Caco-2 (cell line): Measurements from ENCODE around the gene SYS1. TPM values are rescaled to one million over a fixed set of nuclear protein-coding genes. Genes with fewer than 3 reads are reported as not detected.
"Not testable (repeated sequence)": the region's sequence is repeated elsewhere in the genome, so short reads cannot be mapped to it uniquely, and the experiment has no call there.

Experiments
- BruUV-seq: library from RNA; stranded (reverse); fragments of 400-500 nt; replicated peaks from 2 replicates; lab custom pipeline; 2021; lab: Mats Ljungman, UMichigan
- CTCF ChIA-PET: fragments of 300-600 bp; sonication (Branson Sonifier 250); formaldehyde crosslinking; loops from one replicate; lab custom pipeline; 2022; ENCODE audit warnings: antibody characterized with exemption; lab: Charles Lee
- POLR2A ChIA-PET: fragments of 300-600 bp; sonication (Branson Sonifier 250); formaldehyde crosslinking; loops from one replicate; lab custom pipeline; 2022; ENCODE audit warnings: antibody characterized with exemption; lab: Charles Lee
- DNase-seq, 2 experiments: peaks; one replicate each; pipeline versions ENCODE4 v3.0.0 to v3.0.0-alpha.2; 2020 to 2022
- H3K27me3 ChIP-seq: replicated peaks from 2 replicates; pipeline ENCODE4 v1.6.0; 2011; ENCODE audit warnings: low read length; ENCODE audit not compliant: control insufficient read depth, insufficient read depth
- H3K36me3 ChIP-seq: 2 replicates; pipeline ENCODE4 v1.5.1; 2011; ENCODE audit warnings: low read length; ENCODE audit not compliant: control insufficient read depth, insufficient read depth
- H3K4me1 ChIP-seq: fragments of 250-450 bp; sonication (Bioruptor Pico); 2 replicates; pipeline ENCODE4 v1.5.1; 2020; ENCODE audit warnings: mild to moderate bottlenecking
- H3K4me3 ChIP-seq: 2 replicates; pipeline ENCODE4 v1.5.1; 2011; ENCODE audit warnings: low read depth, mild to moderate bottlenecking, control low read depth, low read length
- H3K9me3 ChIP-seq: fragments of 250-450 bp; sonication (Bioruptor Pico); 2 replicates; pipeline ENCODE4 v1.5.1; 2020; ENCODE audit warnings: mild to moderate bottlenecking, moderate library complexity
- H3K27ac Mint-ChIP-seq: one replicate; pipeline ENCODE4 v1.8.0; 2022; ENCODE audit warnings: mixed read lengths; ENCODE audit not compliant: unreplicated experiment
- H3K27me3 Mint-ChIP-seq: one replicate; pipeline ENCODE4 v1.8.0; 2022; ENCODE audit warnings: mixed read lengths; ENCODE audit not compliant: insufficient read depth, unreplicated experiment
- H3K36me3 Mint-ChIP-seq: one replicate; pipeline ENCODE4 v1.8.0; 2022; ENCODE audit warnings: mild to moderate bottlenecking, mixed read lengths; ENCODE audit not compliant: insufficient read depth, unreplicated experiment
- H3K4me1 Mint-ChIP-seq: one replicate; pipeline ENCODE4 v1.8.0; 2022; ENCODE audit warnings: low read depth, mixed read lengths; ENCODE audit not compliant: unreplicated experiment
- H3K4me3 Mint-ChIP-seq: one replicate; pipeline ENCODE4 v1.8.0; 2022; ENCODE audit warnings: mild to moderate bottlenecking, moderate library complexity, mixed read lengths; ENCODE audit not compliant: unreplicated experiment
- H3K9me3 Mint-ChIP-seq: one replicate; pipeline ENCODE4 v1.8.0; 2022; ENCODE audit warnings: mixed read lengths; ENCODE audit not compliant: unreplicated experiment
- CTCF ChIP-seq, 2 experiments: fragments of 200-600 bp in 1 of 2; IDR thresholded peaks; 1 replicate in 1 of 2; 2 replicates in 1 of 2; pipeline versions ENCODE4 v1.5.1 to v1.8.0; 2011 to 2022; ENCODE audit warnings: antibody characterized with exemption in 1 of 2, control low read depth in 1 of 2, inconsistent platforms in 1 of 2, low read depth in 1 of 2, low read length in 1 of 2, mild to moderate bottlenecking in 1 of 2, moderate library complexity in 1 of 2; ENCODE audit not compliant: insufficient read depth in 1 of 2, severe bottlenecking in 1 of 2, unreplicated experiment in 1 of 2
- intact Hi-C: fragments of 100-400 bp; cut with micrococcal nuclease; formaldehyde crosslinking; loops from one replicate; pipeline ENCODE4 v1.10.0; 2022; ENCODE audit not compliant: unreplicated experiment
- total RNA-seq: library from RNA; stranded (reverse); gene quantifications from 2 replicates; pipeline ENCODE4 v1.2.3, GENCODE V29; 2022

Gene SYS1
- total RNA-seq, 1 experiment from 2014 or later: 62.1 TPM

GRCh38 chr20:45347297-45347935, 15.5 kb upstream of the SYS1 start:
- no peaks in the 10 kb centered on the region for H3K9me3 Mint-ChIP-seq
- peak overlapping the region; percentile 97 for H3K4me3 Mint-ChIP-seq
- no peaks in the 10 kb centered on the region for H3K36me3 ChIP-seq
- no peaks in the 10 kb centered on the region for H3K9me3 ChIP-seq
- CTCF ChIA-PET: interaction anchor here (1.0 to 3.7 kb wide), 7 partner anchors 12 to 424 kb away, joined by 4 to 35 read pairs (median 7); partner anchors contain the start of genes PIGT and SYS1
- peak overlapping the region; percentile 88 for H3K4me3 ChIP-seq
- peaks cover 65% of the 10 kb centered on the region for H3K36me3 Mint-ChIP-seq
- TF ChIP-seq CTCF (IDR thresholded peaks at IDR 0.05; ENCODE audit: insufficient read depth in 1 of 2, low read depth in 1 of 2, low read length in 1 of 2, severe bottlenecking in 1 of 2, unreplicated experiment in 1 of 2): no peak
- H3K4me1 Mint-ChIP-seq: peaks cover 54% of the 10 kb centered on the region
- intact Hi-C loops: no loop called here
- POLR2A ChIA-PET: interaction anchor here (0.6 to 9.0 kb wide), 6 partner anchors 10 to 90 kb away, joined by 3 to 229 read pairs (median 8); partner anchors contain the start of gene SYS1
- H3K4me1 ChIP-seq: peaks cover 53% of the 10 kb centered on the region
- no peaks in the 10 kb centered on the region for H3K27me3 Mint-ChIP-seq
- peak overlapping the region; percentile 77 for H3K27ac Mint-ChIP-seq
- no peaks in the 10 kb centered on the region for H3K27me3 ChIP-seq
- no peak for DNase-seq
- TSS peak; percentile 44 for BruUV-seq

- intact Hi-C loops: no loop called here
- peak within 1 kb of the TSS; percentile 88 for H3K4me3 ChIP-seq
- peaks cover 47% of the 10 kb centered on the region for H3K4me1 Mint-ChIP-seq
- H3K27me3 ChIP-seq: no peaks in the 10 kb centered on the region
- H3K36me3 ChIP-seq: no peaks in the 10 kb centered on the region
- peaks cover 45% of the 10 kb centered on the region for H3K4me1 ChIP-seq
- peaks cover 57% of the 10 kb centered on the region for H3K36me3 Mint-ChIP-seq
- ChIA-PET POLR2A (interaction anchor here (0.5 to 9.0 kb wide), 7 partner anchors 11 to 89 kb away, joined by 3 to 229 read pairs (median 7); partner anchors contain the start of gene SYS1), CTCF (interaction anchor here (1.0 to 3.7 kb wide), 5 partner anchors 15 to 89 kb away, joined by 3 to 35 read pairs (median 11); partner anchors contain the start of gene SYS1)
- DNase-seq: peak; percentile 83 to 94
- no peaks in the 10 kb centered on the region for H3K9me3 ChIP-seq
- no peak for TF ChIP-seq CTCF (IDR thresholded peaks at IDR 0.05; ENCODE audit: insufficient read depth in 1 of 2, low read depth in 1 of 2, low read length in 1 of 2, severe bottlenecking in 1 of 2, unreplicated experiment in 1 of 2)
- H3K9me3 Mint-ChIP-seq: no peaks in the 10 kb centered on the region
- H3K27me3 Mint-ChIP-seq: no peaks in the 10 kb centered on the region
- BruUV-seq: no TSS peak
- peak within 1 kb of the TSS; percentile 77 for H3K27ac Mint-ChIP-seq
- H3K4me3 Mint-ChIP-seq: peak within 1 kb of the TSS; percentile 97
Measured at GRCh38 chr20:45347936-45348778, 14.8 kb upstream of the SYS1 start, which contains the start of gene SDC4. SDC4 (minus strand) TSS chr20:45348424; CDS start chr20:45348384, 40 bp downstream.

- Mint-ChIP-seq H3K27me3 (no peaks in the 10 kb centered on the region), H3K4me1 (peaks cover 44% of the 10 kb centered on the region), H3K27ac (no peak overlapping the region), H3K4me3 (no peak overlapping the region), H3K36me3 (peaks cover 37% of the 10 kb centered on the region), H3K9me3 (no peaks in the 10 kb centered on the region)
- BruUV-seq: no TSS peak
- Histone ChIP-seq H3K4me3 (no peak overlapping the region), H3K9me3 (no peaks in the 10 kb centered on the region), H3K27me3 (no peaks in the 10 kb centered on the region), H3K36me3 (no peaks in the 10 kb centered on the region), H3K4me1 (peaks cover 29% of the 10 kb centered on the region)
- ChIA-PET POLR2A (no interaction called here), CTCF (interaction anchor here (2.0 kb wide), 1 partner anchor 13 kb away, joined by 5 read pairs; the partner anchor contains the start of gene SYS1)
- no peak for TF ChIP-seq CTCF (IDR thresholded peaks at IDR 0.05; ENCODE audit: insufficient read depth in 1 of 2, low read depth in 1 of 2, low read length in 1 of 2, severe bottlenecking in 1 of 2, unreplicated experiment in 1 of 2)
- intact Hi-C loops: no loop called here
- DNase-seq: no peak
Measured at GRCh38 chr20:45350217-45350616, 12.7 kb upstream of the SYS1 start.

- H3K27ac Mint-ChIP-seq, intact Hi-C loops, POLR2A ChIA-PET, H3K27me3 Mint-ChIP-seq, DNase-seq, H3K4me3 Mint-ChIP-seq, H3K9me3 ChIP-seq, H3K4me3 ChIP-seq, H3K36me3 ChIP-seq, H3K27me3 ChIP-seq, H3K9me3 Mint-ChIP-seq, BruUV-seq: not testable (repeated sequence)
- CTCF ChIA-PET: interaction anchor here (2.0 kb wide), 1 partner anchor 12 kb away, joined by 5 read pairs; the partner anchor contains the start of gene SYS1
- peaks cover 44% of the 10 kb centered on the region for H3K4me1 Mint-ChIP-seq
- peaks cover 29% of the 10 kb centered on the region for H3K4me1 ChIP-seq
- peaks cover 31% of the 10 kb centered on the region for H3K36me3 Mint-ChIP-seq
Measured at GRCh38 chr20:45350795-45351194, 12.2 kb upstream of the SYS1 start.
